GM21515 (cell line): ENCODE data around the gene CXCR1.
"Not testable (repeated sequence)": the region's sequence is repeated elsewhere in the genome, so short reads cannot be mapped to it uniquely, and the experiment has no call there.

ENCODE experiments used
- ATAC-seq: cut with Tn5 transposase; IDR thresholded peaks from one replicate; pipeline ENCODE4 v1.9.1; 2021; ENCODE audit not compliant: unreplicated experiment

Gene CXCR1

GRCh38 chr2:218166791-218167190, at the start of gene CXCR1:
TSS of gene CXCR1 (minus strand) at chr2:218166962. CDS start at chr2:218165211, 1,751 bp downstream.
- no peak for ATAC-seq

- no peak for ATAC-seq
Observed at GRCh38 chr2:218216336-218216673, 49.5 kb upstream of the CXCR1 start.

- ATAC-seq = no peak
Observed at GRCh38 chr2:218214116-218214515, 47.4 kb upstream of the CXCR1 start.

GRCh38 chr2:218209078-218209477, 42.3 kb upstream of the CXCR1 start:
- no peak for ATAC-seq

GRCh38 chr2:218202266-218202665, 35.5 kb upstream of the CXCR1 start:
- no peak for ATAC-seq

- ATAC-seq = no peak
Observed at GRCh38 chr2:218196974-218197373, 30.2 kb upstream of the CXCR1 start.

GRCh38 chr2:218194880-218195279, 28.1 kb upstream of the CXCR1 start:
- ATAC-seq = no peak

GRCh38 chr2:218193701-218194100, 26.9 kb upstream of the CXCR1 start:
- ATAC-seq = no peak

GRCh38 chr2:218192902-218193430, 26.2 kb upstream of the CXCR1 start:
- no peak for ATAC-seq

- ATAC-seq = no peak
Observed at GRCh38 chr2:218188528-218188927, 21.8 kb upstream of the CXCR1 start.

- ATAC-seq = no peak
Observed at GRCh38 chr2:218187296-218188015, 20.7 kb upstream of the CXCR1 start.

GRCh38 chr2:218186876-218187275, 20.1 kb upstream of the CXCR1 start:
- ATAC-seq = no peak

GRCh38 chr2:218186355-218186766, 19.6 kb upstream of the CXCR1 start:
- ATAC-seq = no peak

GRCh38 chr2:218184331-218184730, 17.6 kb upstream of the CXCR1 start:
- no peak for ATAC-seq

- ATAC-seq = no peak
Observed at GRCh38 chr2:218180467-218181114, 13.8 kb upstream of the CXCR1 start.

GRCh38 chr2:218179782-218180181, 13.0 kb upstream of the CXCR1 start:
- ATAC-seq = no peak

GRCh38 chr2:218172845-218173244, 6.1 kb upstream of the CXCR1 start:
- no peak for ATAC-seq

- ATAC-seq = not testable (repeated sequence)
Observed at GRCh38 chr2:218171744-218172143, 5.0 kb upstream of the CXCR1 start.

GRCh38 chr2:218169757-218170546, 3.2 kb upstream of the CXCR1 start:
- no peak for ATAC-seq

GRCh38 chr2:218168635-218169462, 2.1 kb upstream of the CXCR1 start:
- ATAC-seq = no peak

- no peak for ATAC-seq
Observed at GRCh38 chr2:218168016-218168415, 1.3 kb upstream of the CXCR1 start.
